ENCODE data around the gene MFAP3. TPM values are rescaled to one million over a fixed set of nuclear protein-coding genes. Genes with fewer than 3 reads are reported as not detected.

MFAP3 gene
- total RNA-seq, 4 donors from 2014 or later: 5.0 to 45.3 (median 35.1) TPM

DNA sequence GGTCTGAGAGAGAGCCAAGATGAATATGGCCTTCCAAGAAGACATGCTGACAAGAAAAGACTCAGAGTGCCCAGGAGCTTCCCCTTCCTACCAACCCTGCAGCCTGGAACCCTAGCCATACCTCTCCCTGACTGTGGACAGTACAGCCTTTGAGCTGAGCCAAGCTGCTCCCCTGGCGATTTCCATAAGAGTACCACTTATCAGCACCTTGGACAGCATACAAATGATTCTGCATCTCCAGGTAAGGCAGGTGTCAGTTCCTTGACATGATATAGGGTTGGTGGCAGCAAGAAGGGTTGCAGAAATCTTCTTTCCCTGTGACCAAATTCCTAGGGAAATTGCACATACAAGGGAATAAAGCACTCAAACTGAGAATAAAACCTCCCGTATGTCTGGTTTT lies 58.3 kb downstream of the MFAP3 start:
- Histone ChIP-seq H3K9me3 (no peaks in the 10 kb centered on the region), H3K27me3 (no peaks in the 10 kb centered on the region), H3K36me3 (no peaks in the 10 kb centered on the region), H3K4me1 (no peaks in the 10 kb centered on the region), H3K27ac (no peak overlapping the region), H3K4me3 (no peak overlapping the region)
- DNase-seq: no peak
- TF ChIP-seq EP300 (IDR thresholded peaks at IDR 0.05; ENCODE audit: low read depth): no peak
- TF ChIP-seq POLR2A (IDR thresholded peaks at IDR 0.05): no peak
- no peak for TF ChIP-seq POLR2AphosphoS5 (IDR thresholded peaks at IDR 0.05)
- TF ChIP-seq, protein P1, sequence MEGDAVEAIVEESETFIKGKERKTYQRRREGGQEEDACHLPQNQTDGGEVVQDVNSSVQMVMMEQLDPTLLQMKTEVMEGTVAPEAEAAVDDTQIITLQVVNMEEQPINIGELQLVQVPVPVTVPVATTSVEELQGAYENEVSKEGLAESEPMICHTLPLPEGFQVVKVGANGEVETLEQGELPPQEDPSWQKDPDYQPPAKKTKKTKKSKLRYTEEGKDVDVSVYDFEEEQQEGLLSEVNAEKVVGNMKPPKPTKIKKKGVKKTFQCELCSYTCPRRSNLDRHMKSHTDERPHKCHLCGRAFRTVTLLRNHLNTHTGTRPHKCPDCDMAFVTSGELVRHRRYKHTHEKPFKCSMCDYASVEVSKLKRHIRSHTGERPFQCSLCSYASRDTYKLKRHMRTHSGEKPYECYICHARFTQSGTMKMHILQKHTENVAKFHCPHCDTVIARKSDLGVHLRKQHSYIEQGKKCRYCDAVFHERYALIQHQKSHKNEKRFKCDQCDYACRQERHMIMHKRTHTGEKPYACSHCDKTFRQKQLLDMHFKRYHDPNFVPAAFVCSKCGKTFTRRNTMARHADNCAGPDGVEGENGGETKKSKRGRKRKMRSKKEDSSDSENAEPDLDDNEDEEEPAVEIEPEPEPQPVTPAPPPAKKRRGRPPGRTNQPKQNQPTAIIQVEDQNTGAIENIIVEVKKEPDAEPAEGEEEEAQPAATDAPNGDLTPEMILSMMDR (IDR thresholded peaks at IDR 0.05): no peak
- 59% methylated on average over 2 of the region's 2 CpGs; no CpG with 5 or more reads in 1 of the 2 donors for WGBS, 2 donors (ENCODE audit: low coverage in 1 of 2)
- intact Hi-C loops (cut with DNase I; ENCODE audit: low total_unique reads) (no loop called here), in situ Hi-C loops (cut with MboI; ENCODE audit: low pct_ligation_motif_present in 1 of 4, low pct_unique_long_range_greater_than_20kb in 1 of 4, low sequenced_read_pairs in 3 of 4) (no loop called here)

DNA sequence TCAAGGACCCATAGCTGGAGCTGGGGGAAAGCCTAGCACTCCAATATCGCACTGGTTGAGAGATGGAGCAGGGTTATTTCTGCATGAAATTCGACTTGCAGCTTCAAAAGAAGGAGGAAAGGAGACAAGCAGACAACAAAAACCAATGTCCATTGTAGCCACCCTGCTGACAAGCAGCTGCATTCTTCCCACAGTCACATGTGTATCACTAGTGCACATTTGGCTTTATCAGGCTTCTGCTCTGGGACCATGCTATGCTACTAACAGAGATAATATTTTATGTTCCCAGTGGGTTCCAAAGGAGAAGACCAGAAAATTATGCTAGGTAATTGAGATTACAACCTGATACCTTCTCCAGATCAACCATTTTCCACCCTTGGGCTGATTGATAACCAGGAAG lies 59.7 kb downstream of the MFAP3 start:
- Histone ChIP-seq H3K36me3 (no peaks in the 10 kb centered on the region), H3K4me1 (no peaks in the 10 kb centered on the region), H3K27me3 (no peaks in the 10 kb centered on the region), H3K4me3 (no peak overlapping the region), H3K9me3 (no peaks in the 10 kb centered on the region), H3K27ac (no peak overlapping the region)
- in situ Hi-C loops (cut with MboI; ENCODE audit: low pct_ligation_motif_present in 1 of 4, low pct_unique_long_range_greater_than_20kb in 1 of 4, low sequenced_read_pairs in 3 of 4): no loop called here
- intact Hi-C loops (cut with DNase I; ENCODE audit: low total_unique reads): no loop called here
- WGBS, 2 donors (ENCODE audit: low coverage in 1 of 2): 62% methylated on average over 2 of the region's 2 CpGs; no CpG with 5 or more reads in 1 of the 2 donors
- no peak for DNase-seq
- TF ChIP-seq, protein P1 (IDR thresholded peaks at IDR 0.05): no peak
- TF ChIP-seq POLR2AphosphoS5 (IDR thresholded peaks at IDR 0.05) (no peak), POLR2A (IDR thresholded peaks at IDR 0.05) (no peak), EP300 (IDR thresholded peaks at IDR 0.05; ENCODE audit: low read depth) (no peak)

DNA sequence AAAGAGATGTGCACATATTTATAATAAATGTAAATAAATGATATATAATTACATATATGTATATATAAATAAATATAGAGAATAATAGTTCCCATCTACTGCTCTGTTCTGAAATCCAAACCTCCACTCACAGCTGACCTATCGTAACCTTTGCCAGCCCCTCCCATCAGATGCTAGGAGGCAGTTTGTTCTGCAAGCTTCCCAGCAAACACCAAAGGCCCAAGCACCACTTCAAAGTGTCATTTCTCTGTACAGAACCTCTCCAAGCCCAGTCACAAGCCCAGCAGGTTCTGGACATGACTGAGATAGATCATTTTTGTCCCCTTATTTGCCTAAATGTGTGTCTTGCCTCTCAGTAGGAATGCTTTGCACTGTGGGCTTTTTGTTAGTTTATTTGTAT lies 62.4 kb downstream of the MFAP3 start:
- intact Hi-C loops (cut with DNase I; ENCODE audit: low total_unique reads): no loop called here
- Histone ChIP-seq H3K36me3 (no peaks in the 10 kb centered on the region), H3K9me3 (no peaks in the 10 kb centered on the region), H3K4me1 (no peaks in the 10 kb centered on the region), H3K27ac (no peak overlapping the region), H3K27me3 (no peaks in the 10 kb centered on the region), H3K4me3 (no peak overlapping the region)
- 93 to 100% methylated on average over 1 of the region's 1 CpG for WGBS, 2 donors (ENCODE audit: low coverage in 1 of 2)
- DNase-seq: no peak
- TF ChIP-seq EP300 (IDR thresholded peaks at IDR 0.05; ENCODE audit: low read depth) (no peak), POLR2AphosphoS5 (IDR thresholded peaks at IDR 0.05) (no peak), POLR2A (IDR thresholded peaks at IDR 0.05) (no peak)
- TF ChIP-seq, protein P1 (IDR thresholded peaks at IDR 0.05): no peak
- in situ Hi-C loops (cut with MboI; ENCODE audit: low pct_ligation_motif_present in 1 of 4, low pct_unique_long_range_greater_than_20kb in 1 of 4, low sequenced_read_pairs in 3 of 4): no loop called here

DNA sequence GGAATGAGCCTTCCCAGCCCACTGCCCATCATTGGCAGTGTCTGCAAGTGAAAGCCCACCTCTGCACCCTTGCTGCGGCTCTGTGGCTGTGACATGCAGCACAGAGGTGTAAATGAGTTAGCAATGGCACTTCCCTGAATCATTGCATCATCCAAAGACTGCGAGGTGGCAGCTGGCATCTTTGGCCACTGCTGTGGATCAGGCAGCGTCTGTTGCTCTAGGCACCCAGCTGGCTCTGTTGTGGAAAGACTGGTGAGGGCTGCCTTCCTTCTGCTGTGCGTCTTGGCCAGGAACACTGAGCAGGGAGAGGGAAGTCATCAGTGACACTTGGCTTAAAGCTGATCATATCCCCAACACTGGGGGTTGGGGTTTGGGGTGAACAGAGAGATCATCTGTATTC lies 64.5 kb downstream of the MFAP3 start:
- WGBS, 2 donors (ENCODE audit: low coverage in 1 of 2): 70% methylated on average over 4 of the region's 4 CpGs; no CpG with 5 or more reads in 1 of the 2 donors
- no peak for DNase-seq

More for the DNA sequence above, 64.5 kb downstream of the MFAP3 start:
- Histone ChIP-seq H3K4me1 (no peaks in the 10 kb centered on the region), H3K27ac (no peak overlapping the region), H3K27me3 (no peaks in the 10 kb centered on the region), H3K36me3 (no peaks in the 10 kb centered on the region), H3K4me3 (no peak overlapping the region), H3K9me3 (no peaks in the 10 kb centered on the region)
- TF ChIP-seq, protein P1 (IDR thresholded peaks at IDR 0.05): no peak
- no peak for TF ChIP-seq EP300 (IDR thresholded peaks at IDR 0.05; ENCODE audit: low read depth)
- no peak for TF ChIP-seq POLR2AphosphoS5 (IDR thresholded peaks at IDR 0.05)
- TF ChIP-seq POLR2A (IDR thresholded peaks at IDR 0.05): no peak
- in situ Hi-C loops (cut with MboI; ENCODE audit: low pct_ligation_motif_present in 1 of 4, low pct_unique_long_range_greater_than_20kb in 1 of 4, low sequenced_read_pairs in 3 of 4): no loop called here
- intact Hi-C loops (cut with DNase I; ENCODE audit: low total_unique reads): no loop called here

Other genes starting within 250 kb of the MFAP3 start
- gene FAM114A2, start 57 bp upstream of the MFAP3 start, total RNA-seq: 10 to 100 TPM in 2 of 4 donors, 1 to 10 TPM in 2; 4.5 to 18.0 (median 10.6) TPM
- 100 to 1,000 TPM in 1 of 4 donors, 10 to 100 TPM in 3; 18.7 to 142 (median 39.3) TPM for gene GALNT10, start 151.8 kb downstream of the MFAP3 start, total RNA-seq

Data from transverse colon (tissue), 4 donors.